DOHH2 (cell line): ENCODE measurements around the gene SCN2B.

Source experiments
- EZH2phosphoT487 ChIP-seq: fragments of 200-600 bp; sonication (generic); IDR thresholded peaks from 2 replicates; pipeline ENCODE4 v1.6.1; 2017; ENCODE audit warnings: borderline replicate concordance, mild to moderate bottlenecking, antibody characterized with exemption, low read length, moderate library complexity, mixed read lengths
- TF ChIP-seq, protein P1 (sequence below): fragments of 200-600 bp; sonication (generic); IDR thresholded peaks from one replicate; pipeline ENCODE4 v1.5.1; 2014; ENCODE audit warnings: antibody characterized with exemption, mild to moderate bottlenecking, low read depth, low read length; ENCODE audit not compliant: poor library complexity, severe bottlenecking

DNA sequence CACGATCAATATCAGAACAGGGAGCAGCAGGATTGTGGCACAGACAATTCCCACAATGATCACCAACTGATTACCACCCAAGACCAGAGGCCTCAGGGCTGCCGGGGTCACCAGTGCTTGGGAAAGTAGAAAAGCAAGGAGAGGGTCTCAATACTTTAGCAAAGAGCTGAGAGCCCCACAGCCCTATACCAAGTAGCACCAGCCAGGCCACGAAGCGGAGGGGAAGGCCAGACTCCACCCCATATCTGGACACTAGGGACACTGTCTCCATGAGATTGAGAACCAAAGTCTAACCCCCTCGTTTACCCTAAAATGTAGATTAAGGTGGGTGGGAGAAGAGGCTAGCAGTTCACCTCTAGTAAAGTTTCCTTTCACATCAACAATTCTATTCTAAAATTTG, 24.1 kb upstream of the SCN2B start:
- TF ChIP-seq EZH2phosphoT487: no peak
- TF ChIP-seq, protein P1, sequence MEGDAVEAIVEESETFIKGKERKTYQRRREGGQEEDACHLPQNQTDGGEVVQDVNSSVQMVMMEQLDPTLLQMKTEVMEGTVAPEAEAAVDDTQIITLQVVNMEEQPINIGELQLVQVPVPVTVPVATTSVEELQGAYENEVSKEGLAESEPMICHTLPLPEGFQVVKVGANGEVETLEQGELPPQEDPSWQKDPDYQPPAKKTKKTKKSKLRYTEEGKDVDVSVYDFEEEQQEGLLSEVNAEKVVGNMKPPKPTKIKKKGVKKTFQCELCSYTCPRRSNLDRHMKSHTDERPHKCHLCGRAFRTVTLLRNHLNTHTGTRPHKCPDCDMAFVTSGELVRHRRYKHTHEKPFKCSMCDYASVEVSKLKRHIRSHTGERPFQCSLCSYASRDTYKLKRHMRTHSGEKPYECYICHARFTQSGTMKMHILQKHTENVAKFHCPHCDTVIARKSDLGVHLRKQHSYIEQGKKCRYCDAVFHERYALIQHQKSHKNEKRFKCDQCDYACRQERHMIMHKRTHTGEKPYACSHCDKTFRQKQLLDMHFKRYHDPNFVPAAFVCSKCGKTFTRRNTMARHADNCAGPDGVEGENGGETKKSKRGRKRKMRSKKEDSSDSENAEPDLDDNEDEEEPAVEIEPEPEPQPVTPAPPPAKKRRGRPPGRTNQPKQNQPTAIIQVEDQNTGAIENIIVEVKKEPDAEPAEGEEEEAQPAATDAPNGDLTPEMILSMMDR: no peak
